K562 treated with DMSO at 1 percent for 48 hours (cell line): ENCODE results near the gene TBX4. TPM values are rescaled to one million over a fixed set of nuclear protein-coding genes. Genes with fewer than 3 reads are reported as not detected.

Experiments
- total RNA-seq: library from RNA; unstranded; fragments of 300-600 nt; gene quantifications from 2 replicates; pipeline ENCODE4 v1.2.3, GENCODE V29; 2022; ENCODE audit warnings: low replicate concordance; ENCODE audit errors: extremely low read depth

The TBX4 gene
- total RNA-seq: not detected in 2 replicates

DNA sequence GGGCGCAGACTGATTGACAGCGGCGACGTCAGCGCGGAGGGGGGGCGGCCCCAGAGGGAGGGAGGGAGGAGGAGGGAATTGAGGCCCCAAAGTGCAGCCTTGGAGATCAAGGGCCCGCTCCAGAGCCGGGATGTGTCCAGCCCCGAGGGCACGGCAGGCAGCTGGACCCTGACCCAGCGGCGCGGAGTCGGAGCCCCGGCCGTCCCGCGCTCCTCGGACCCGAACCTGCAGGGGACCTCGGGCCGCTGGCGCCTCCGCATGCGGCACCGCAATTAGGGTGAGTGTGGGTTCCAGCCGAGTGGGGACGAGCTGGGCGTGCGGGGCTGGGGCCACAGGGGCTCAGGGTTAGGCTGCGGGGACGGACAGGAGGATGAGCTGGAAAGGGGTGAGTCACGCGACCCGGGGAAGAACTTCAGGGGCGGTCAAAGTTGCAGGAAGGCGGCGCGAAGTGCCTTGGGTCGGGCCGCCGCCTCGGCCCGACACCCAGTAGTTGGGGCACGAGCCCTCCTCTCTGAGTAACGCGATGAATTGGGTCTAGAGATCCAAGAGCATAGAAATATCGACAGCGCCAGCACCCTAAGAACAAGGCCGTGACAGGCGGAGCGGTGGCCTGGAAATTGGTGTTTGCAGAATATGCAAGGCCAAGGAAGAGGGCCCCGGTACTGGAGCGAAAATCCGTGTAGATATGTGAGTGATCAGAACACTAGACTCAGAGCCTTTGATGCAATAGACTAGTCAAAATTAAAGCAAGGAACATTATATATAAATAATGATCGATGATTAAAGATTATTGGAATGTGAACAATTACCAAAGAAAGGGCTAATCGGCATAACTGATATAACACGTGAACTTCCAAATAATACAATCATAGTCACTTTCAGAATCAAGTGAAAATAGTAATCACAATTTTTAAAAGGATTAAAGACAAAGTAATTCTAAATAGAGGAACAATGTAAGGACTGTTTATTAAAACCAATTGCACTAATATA, at the start of gene TBX4:
Gene TBX4 (plus strand): TSS at position 122 of the 990 bp plus-strand sequence. CDS start 4,069 bp downstream, outside the sequence.

Other genes with a start within 250 kb of the TBX4 start
- not detected in 2 replicates for gene TBX2, start 52.6 kb upstream of the TBX4 start, total RNA-seq
- not detected in 2 replicates for gene NACA2, start 138.8 kb downstream of the TBX4 start, total RNA-seq